SIG-M5 (cell line): Measurements from ENCODE around the gene PRCD.

ENCODE experiments used
- DNase-seq: peaks from one replicate; lab custom pipeline; 2025; lab: John Stamatoyannopoulos, UW

Gene PRCD

GRCh38 chr17:76539631-76540271 lies at the start of gene PRCD:
PRCD (plus strand) TSS chr17:76540044; CDS start chr17:76540142, 98 bp downstream.
- DNase-seq, result no peak

- no peak for DNase-seq
These were observed 49.6 kb upstream of the PRCD start for GRCh38 chr17:76490112-76490710.

GRCh38 chr17:76491271-76492122 lies 48.3 kb upstream of the PRCD start:
- DNase-seq, result no peak

GRCh38 chr17:76492123-76492988 lies 47.5 kb upstream of the PRCD start:
- no peak for DNase-seq

GRCh38 chr17:76492989-76493501 lies 46.8 kb upstream of the PRCD start:
- DNase-seq, result peak; percentile 37

GRCh38 chr17:76493505-76494167 lies 46.2 kb upstream of the PRCD start:
- DNase-seq, result no peak

- DNase-seq, result no peak
These were observed 44.0 kb upstream of the PRCD start for GRCh38 chr17:76495663-76496400.

- DNase-seq, result no peak
These were observed 43.4 kb upstream of the PRCD start for GRCh38 chr17:76496464-76496863.

- DNase-seq, result no peak
These were observed 42.2 kb upstream of the PRCD start for GRCh38 chr17:76497699-76497978.

GRCh38 chr17:76497979-76498875 lies 41.6 kb upstream of the PRCD start:
- DNase-seq, result no peak

GRCh38 chr17:76498876-76499251 lies 41.0 kb upstream of the PRCD start:
- no peak for DNase-seq

GRCh38 chr17:76499267-76499667 lies 40.6 kb upstream of the PRCD start:
- DNase-seq, result no peak

GRCh38 chr17:76500074-76500746 lies 39.6 kb upstream of the PRCD start:
- no peak for DNase-seq

- no peak for DNase-seq
These were observed 39.2 kb upstream of the PRCD start for GRCh38 chr17:76500747-76501017.

- DNase-seq, result no peak
These were observed 38.6 kb upstream of the PRCD start, which contains the start of gene RHBDF2 for GRCh38 chr17:76501018-76501826. RHBDF2 (minus strand) TSS chr17:76501423; CDS start chr17:76481524, 19,899 bp downstream.

- DNase-seq, result no peak
These were observed 38.0 kb upstream of the PRCD start for GRCh38 chr17:76501827-76502307.

- DNase-seq, result no peak
These were observed 37.3 kb upstream of the PRCD start for GRCh38 chr17:76502341-76503211.
